Fibroblast of the aortic adventitia (primary cell): ENCODE measurements around the gene PPP1R3A. TPM values are rescaled to one million over a fixed set of nuclear protein-coding genes. Genes with fewer than 3 reads are reported as not detected.

Source experiments
- DNase-seq: peaks from one replicate; pipeline ENCODE4 v3.0.0-alpha.2; 2010; ENCODE audit warnings: low read depth
- H3K4me3 ChIP-seq: 2 replicates; pipeline ENCODE4 v1.5.1; 2011; ENCODE audit warnings: low read depth, mild to moderate bottlenecking, control low read depth, low read length, moderate library complexity
- CTCF ChIP-seq: IDR thresholded peaks from 2 replicates; pipeline ENCODE4 v1.5.1; 2011; ENCODE audit warnings: mild to moderate bottlenecking, low read length, control low read depth, inconsistent platforms; ENCODE audit not compliant: insufficient read depth
- total RNA-seq: library from RNA; depleted of rRNA; stranded (reverse); fragments of >200 nt; gene quantifications from 2 replicates; pipeline ENCODE4 v1.2.3, GENCODE V29; 2012; ENCODE audit warnings: low replicate concordance

PPP1R3A gene
- total RNA-seq, 1 donor = not detected

GRCh38 chr7:113831556-113831955, 87.3 kb downstream of the PPP1R3A start:
- no peak overlapping the region for H3K4me3 ChIP-seq
- no peak for TF ChIP-seq CTCF
- no peak for DNase-seq

GRCh38 chr7:113828581-113828980, 90.2 kb downstream of the PPP1R3A start:
- no peak for DNase-seq
- TF ChIP-seq CTCF = no peak
- H3K4me3 ChIP-seq = no peak overlapping the region
